GM12865 (cell line): ENCODE measurements around the gene GRID2.
"Not testable (repeated sequence)": the region's sequence is repeated elsewhere in the genome, so short reads cannot be mapped to it uniquely, and the experiment has no call there.

Experiments used
- DNase-seq: peaks from one replicate; pipeline ENCODE4 v3.0.0; 2010; ENCODE audit warnings: low read depth
- H3K4me3 ChIP-seq: 2 replicates; pipeline ENCODE4 v1.5.1; 2011; ENCODE audit warnings: mild to moderate bottlenecking, low read depth, low read length, control low read depth
- TF ChIP-seq, protein P1 (sequence below): IDR thresholded peaks from 2 replicates; pipeline ENCODE4 v1.5.1; 2011; ENCODE audit warnings: low read length, control low read depth, low read depth, inconsistent platforms; ENCODE audit not compliant: insufficient read depth; ENCODE audit errors: missing control alignments

Gene GRID2

DNA sequence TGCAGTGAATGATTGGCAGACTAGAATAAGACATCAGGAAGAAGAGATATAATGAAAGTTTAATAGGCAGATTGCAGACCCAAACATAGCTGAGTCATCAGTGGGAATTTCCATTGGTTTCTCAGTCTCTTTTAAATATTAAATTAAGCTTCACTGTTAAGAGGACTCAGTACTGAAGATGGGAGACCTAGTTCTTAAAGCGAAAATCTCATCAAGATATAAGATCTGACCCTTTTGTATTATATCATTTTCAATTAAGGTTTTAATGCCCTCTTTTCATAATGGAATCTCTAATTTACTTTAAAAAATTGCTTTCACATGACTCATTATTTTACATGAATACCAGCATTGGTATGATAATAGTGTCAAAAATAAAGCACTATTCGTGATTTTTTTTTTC, 1355.9 kb downstream of the GRID2 start:
- TF ChIP-seq, protein P1, sequence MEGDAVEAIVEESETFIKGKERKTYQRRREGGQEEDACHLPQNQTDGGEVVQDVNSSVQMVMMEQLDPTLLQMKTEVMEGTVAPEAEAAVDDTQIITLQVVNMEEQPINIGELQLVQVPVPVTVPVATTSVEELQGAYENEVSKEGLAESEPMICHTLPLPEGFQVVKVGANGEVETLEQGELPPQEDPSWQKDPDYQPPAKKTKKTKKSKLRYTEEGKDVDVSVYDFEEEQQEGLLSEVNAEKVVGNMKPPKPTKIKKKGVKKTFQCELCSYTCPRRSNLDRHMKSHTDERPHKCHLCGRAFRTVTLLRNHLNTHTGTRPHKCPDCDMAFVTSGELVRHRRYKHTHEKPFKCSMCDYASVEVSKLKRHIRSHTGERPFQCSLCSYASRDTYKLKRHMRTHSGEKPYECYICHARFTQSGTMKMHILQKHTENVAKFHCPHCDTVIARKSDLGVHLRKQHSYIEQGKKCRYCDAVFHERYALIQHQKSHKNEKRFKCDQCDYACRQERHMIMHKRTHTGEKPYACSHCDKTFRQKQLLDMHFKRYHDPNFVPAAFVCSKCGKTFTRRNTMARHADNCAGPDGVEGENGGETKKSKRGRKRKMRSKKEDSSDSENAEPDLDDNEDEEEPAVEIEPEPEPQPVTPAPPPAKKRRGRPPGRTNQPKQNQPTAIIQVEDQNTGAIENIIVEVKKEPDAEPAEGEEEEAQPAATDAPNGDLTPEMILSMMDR, result no peak
- no peak overlapping the region for H3K4me3 ChIP-seq
- DNase-seq, result no peak

DNA sequence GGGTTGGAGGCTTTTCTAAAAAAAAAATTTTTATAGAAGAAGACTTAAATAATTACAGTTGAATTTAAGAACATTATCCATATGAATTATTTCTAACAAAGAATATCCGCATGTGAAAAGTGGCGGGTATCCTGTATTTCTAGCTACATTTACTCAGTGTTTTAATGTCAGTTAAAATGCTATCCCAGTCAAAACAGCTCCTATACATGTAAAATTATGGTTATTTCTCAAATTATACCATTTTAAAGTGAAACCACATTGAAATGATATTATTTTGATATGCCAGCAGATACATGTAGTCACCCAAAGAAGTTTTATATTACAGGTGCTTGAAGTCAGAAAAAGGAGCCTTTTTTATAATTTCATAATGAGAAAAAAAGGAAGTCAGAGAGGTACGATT, 1356.3 kb downstream of the GRID2 start:
- no peak for DNase-seq
- TF ChIP-seq, protein P1, result no peak
- H3K4me3 ChIP-seq, result no peak overlapping the region

DNA sequence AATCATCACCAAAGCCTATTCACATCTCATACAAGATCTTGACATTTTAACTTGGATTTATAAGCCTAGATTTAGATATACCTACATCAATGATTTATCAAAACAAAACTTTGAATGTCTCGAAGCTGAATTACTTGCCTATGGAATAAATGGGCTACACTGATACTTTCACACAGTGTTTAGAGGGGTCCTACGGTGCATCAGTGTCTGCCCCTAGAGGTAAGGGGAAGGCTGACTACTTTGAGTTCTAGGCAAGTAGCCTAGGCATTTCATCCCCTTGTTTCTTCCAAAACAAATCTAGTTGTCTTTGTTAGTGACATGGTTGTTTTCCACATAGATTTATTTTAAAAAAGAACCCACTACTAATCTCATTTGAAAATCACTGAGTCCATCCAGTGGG, 1366.7 kb downstream of the GRID2 start:
- H3K4me3 ChIP-seq, result no peak overlapping the region
- TF ChIP-seq, protein P1, result no peak
- no peak for DNase-seq

DNA sequence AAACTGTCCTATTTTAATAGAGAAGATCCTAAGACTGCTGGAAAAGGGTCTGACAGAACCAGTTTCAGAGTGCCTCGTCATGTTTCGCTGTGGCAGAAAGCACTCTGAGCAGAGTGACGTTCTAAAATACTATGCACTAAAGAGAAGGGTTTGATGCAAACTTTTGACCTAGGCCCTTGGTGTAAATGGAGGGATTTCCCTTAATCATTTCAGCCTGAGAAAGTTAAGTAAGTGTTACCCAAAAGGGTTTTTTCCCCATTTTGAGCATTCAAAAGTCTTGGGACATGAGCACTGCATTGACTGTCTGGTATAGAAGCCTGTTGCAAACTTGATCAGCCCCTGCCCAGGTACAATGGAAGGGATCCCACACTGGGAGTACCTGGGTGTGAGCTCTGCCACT, 1367.3 kb downstream of the GRID2 start:
- TF ChIP-seq, protein P1, result no peak
- no peak for DNase-seq
- H3K4me3 ChIP-seq, result no peak overlapping the region

DNA sequence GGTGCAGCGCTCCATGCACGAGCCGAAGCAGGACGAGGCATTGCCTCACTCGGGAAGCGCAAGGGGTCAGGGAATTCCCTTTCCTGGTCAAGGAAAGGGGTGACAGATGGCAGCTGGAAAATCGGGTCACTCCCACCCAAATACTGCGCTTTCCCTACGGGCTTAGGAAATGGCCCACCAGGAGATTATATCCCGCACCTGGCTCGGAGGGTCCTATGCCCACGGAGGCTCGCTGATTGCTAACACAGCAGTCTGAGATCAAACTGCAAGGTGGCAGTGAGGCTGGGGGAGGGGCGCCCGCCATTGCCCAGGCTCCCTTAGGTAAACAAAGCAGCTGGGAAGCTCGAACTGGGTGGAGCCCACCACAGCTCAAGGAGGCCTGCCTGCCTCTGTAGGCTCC, 1373.2 kb downstream of the GRID2 start:
- H3K4me3 ChIP-seq, DNase-seq: not testable (repeated sequence)

DNA sequence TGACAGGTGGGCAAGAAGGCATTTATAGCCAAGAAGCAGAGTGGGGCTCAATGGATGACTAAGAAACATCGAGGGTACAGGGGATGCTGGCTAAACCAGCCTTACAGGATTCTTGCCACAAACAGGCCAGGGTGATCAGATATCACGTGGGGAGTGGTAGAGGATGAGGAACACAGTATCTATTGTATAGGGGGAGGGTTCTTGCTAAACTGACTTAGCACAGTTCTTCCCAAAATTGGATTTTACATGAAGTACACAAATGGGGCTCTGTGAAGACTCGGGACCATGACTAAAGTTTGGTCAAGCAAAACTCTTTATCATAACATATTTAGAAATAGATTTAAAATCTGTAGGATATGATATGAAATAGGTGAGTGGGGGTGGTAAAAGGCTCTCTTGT, 1380.8 kb downstream of the GRID2 start:
- no peak overlapping the region for H3K4me3 ChIP-seq
- no peak for DNase-seq
- TF ChIP-seq, protein P1, result no peak

DNA sequence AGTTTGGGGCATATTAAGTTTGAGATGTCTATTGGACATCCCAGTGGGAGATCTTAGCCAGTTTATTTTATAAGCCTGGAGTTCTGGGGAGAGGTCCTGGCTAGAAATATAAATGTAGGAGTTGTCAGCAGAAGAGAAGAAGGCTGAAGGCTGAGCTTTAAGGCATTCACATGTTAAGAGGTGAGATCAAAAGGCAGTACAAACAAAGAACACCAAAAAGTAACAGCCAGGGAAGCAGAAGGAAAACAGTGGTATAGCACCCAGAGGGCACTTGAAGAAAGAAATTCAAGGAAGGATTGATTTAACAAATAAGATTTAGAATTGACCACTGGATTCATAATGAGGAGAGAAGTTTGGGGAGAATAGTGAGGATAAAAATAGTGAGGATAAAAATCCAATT, 1383.5 kb downstream of the GRID2 start:
- no peak overlapping the region for H3K4me3 ChIP-seq
- no peak for DNase-seq
- TF ChIP-seq, protein P1, result no peak

DNA sequence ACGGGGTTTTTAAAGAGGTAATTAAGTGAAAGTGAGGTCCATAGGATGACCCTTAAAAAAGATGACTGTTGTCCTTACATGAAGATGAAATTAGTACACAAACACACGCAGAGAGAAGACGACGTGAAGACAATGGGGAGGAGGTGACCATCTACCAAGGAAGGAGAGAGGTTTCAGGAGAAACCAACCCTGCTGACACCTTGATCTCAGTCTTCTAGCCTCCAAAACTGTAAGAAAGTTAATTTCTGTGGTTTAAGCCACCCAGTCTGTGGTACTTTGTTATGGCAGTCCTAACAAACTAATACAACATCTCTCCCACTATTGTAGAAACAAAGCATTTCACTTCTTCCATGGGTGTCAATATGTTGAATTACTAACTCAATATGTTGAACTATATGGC, 1385.2 kb downstream of the GRID2 start:
- H3K4me3 ChIP-seq, result no peak overlapping the region
- DNase-seq, result no peak
- TF ChIP-seq, protein P1, result no peak
